Naive thymus-derived CD8-positive, alpha-beta T cell (primary cell): Measurements from ENCODE around the gene PMEL. TPM values are rescaled to one million over a fixed set of nuclear protein-coding genes. Genes with fewer than 3 reads are reported as not detected.
A peak's percentile ranks its signal among the peaks of the same experiment; 100 is the strongest.
"Not testable (repeated sequence)": the region's sequence is repeated elsewhere in the genome, so short reads cannot be mapped to it uniquely, and the experiment has no call there.

ENCODE experiments used
- ATAC-seq, 2 donors: fragments of 150-1000 bp; cut with Tn5 transposase in 1 of 2; sonication (Bioruptor Pico), chemical (Tn5 transposase) in 1 of 2; 1 replicate in 1 of 2; 2 replicates in 1 of 2; pipeline ENCODE4 v1.10.0; 2021; ENCODE audit warnings: mild to moderate bottlenecking in 2 of 2, moderate library complexity in 2 of 2
- POLR2A ChIA-PET: fragments of 350-600 bp; sonication (Branson Sonifier 250); formaldehyde crosslinking; loops from one replicate; lab custom pipeline; 2021; ENCODE audit warnings: antibody characterized with exemption; lab: Charles Lee
- DNase-seq, 10 donors: peaks; one replicate each; pipeline versions ENCODE4 v3.0.0 to v3.0.0-alpha.2; 2020 to 2022
- H3K27ac Mint-ChIP-seq, 10 donors: one replicate each; pipeline ENCODE4 v1.8.0; 2020 to 2022; ENCODE audit warnings: mild to moderate bottlenecking in 10 of 10, mixed read lengths in 10 of 10, moderate library complexity in 4 of 10, inconsistent platforms in 1 of 10
- H3K27me3 Mint-ChIP-seq, 5 donors: one replicate each; pipeline ENCODE4 v1.8.0; 2021 to 2022; ENCODE audit warnings: mixed read lengths in 5 of 5
- H3K36me3 Mint-ChIP-seq, 3 donors: one replicate each; pipeline ENCODE4 v1.8.0; 2020 to 2022; ENCODE audit warnings: mixed read lengths in 3 of 3, mild to moderate bottlenecking in 2 of 3, inconsistent platforms in 1 of 3
- H3K4me1 Mint-ChIP-seq, 4 donors: one replicate each; pipeline ENCODE4 v1.8.0; 2021 to 2022; ENCODE audit warnings: mixed read lengths in 4 of 4
- H3K4me3 Mint-ChIP-seq, 10 donors: one replicate each; pipeline ENCODE4 v1.8.0; 2020 to 2022; ENCODE audit warnings: mild to moderate bottlenecking in 10 of 10, mixed read lengths in 10 of 10, moderate library complexity in 6 of 10, inconsistent platforms in 1 of 10
- H3K9me3 Mint-ChIP-seq, 9 donors: one replicate each; pipeline ENCODE4 v1.8.0; 2020 to 2022; ENCODE audit warnings: mixed read lengths in 9 of 9, mild to moderate bottlenecking in 3 of 9, inconsistent platforms in 1 of 9, moderate library complexity in 1 of 9
- polyA plus RNA-seq, 3 donors: library from polyadenylated mRNA; unstranded; fragments of 300-500 nt; fragmentation: Illumina TruSeq; gene quantifications; one replicate each; pipeline ENCODE4 v1.2.3, GENCODE V29; 2021
- total RNA-seq, 8 experiments: library from RNA in 2 of 8; stranded (reverse) in 2 of 8; gene quantifications; one replicate each; pipeline ENCODE4 v1.2.3 and lab custom pipeline; 2021 to 2026

The PMEL gene
- total and polyA plus RNA-seq, 5 experiments from 2014 or later: 0.15 TPM; not detected in 4

DNA sequence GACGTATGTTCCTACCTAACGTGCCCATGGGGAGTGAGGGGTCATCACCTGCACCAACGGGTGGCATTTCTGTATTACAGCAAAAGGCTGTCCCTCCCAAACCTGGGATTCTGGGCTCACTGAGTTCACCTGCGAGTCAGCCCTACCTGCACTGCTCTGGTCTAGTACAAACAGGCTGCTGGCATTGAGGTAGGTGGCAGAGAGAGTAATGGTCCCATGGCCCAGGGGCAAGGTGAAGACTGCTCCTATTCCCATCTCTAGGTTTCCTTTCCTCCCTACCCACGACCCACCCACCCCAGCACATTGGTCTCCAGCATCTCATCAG is 31.7 kb upstream of the PMEL start:
- peak overlapping the region in 3 of 10 donors; percentile 9 to 44 (median 13) for H3K27ac Mint-ChIP-seq
- peak overlapping the region; percentile 36 to 79 (median 62) for H3K4me3 Mint-ChIP-seq
- peak in 1 of 2 donors; percentile 42 for ATAC-seq

DNA sequence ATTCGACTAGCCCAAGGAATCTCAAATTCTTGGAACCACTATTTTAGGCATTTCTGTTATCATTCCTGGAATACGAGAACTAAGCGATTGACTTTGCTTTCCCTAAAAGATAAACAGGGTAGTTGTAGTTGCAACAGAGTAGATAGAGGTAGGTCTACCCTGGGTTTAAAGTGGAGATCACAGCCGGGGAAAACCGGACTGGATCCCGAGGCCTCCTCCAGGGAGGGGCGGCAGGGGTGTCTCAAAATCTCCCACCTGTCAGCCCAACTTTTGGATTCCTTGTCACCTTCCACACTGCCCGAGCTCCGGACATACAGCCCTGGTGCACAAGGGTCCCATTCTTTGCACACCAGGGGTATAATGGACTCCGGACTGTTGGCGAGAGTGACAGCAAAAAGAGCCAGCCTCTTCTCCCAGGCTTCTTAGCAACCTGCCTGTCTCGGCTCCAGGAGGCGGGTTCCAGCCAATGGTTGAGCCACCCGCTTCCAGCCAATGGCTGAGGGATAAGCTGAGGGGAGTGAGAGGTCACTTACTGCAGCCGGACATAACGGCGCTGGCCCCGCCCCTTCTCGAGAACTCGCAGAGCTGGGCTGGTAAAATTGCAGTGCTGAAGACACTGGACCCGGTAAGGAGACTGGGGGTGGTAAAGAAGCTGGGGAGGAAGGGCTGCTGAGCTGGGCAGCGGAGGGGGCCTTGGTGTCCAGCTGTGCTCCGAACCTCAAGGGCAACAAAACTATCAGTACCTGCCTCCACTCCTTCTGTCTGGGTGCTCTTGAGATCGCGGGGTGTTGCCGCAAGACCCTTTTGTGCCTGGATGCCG is 31.1 kb upstream of the PMEL start, which contains the start of gene SUOX:
Gene SUOX (plus strand): TSS at position 562 of the 820 bp plus-strand sequence. CDS start 4,946 bp downstream, outside the sequence.
- H3K9me3 Mint-ChIP-seq: no peaks in the 10 kb centered on the region
- H3K4me3 Mint-ChIP-seq: peak within 1 kb of the TSS; percentile 43 to 79 (median 67)
- H3K27me3 Mint-ChIP-seq: peaks cover 0 to 14% (median 0%) of the 10 kb centered on the region in 5 donors
- DNase-seq: peak in 1 of 10 donors; percentile 25
- H3K4me1 Mint-ChIP-seq: peaks cover 13 to 26% (median 22%) of the 10 kb centered on the region in 4 donors
- peaks cover 0 to 25% (median 10%) of the 10 kb centered on the region in 3 donors for H3K36me3 Mint-ChIP-seq
- POLR2A ChIA-PET: interaction anchor here (0.8 to 2.4 kb wide), 11 partner anchors 22 to 121 kb away, joined by 3 to 12 read pairs (median 7); partner anchors contain the start of genes PA2G4, RAB5B, RPS26 and ZC3H10
- peak; percentile 30 to 40 for ATAC-seq
- H3K27ac Mint-ChIP-seq: peak within 1 kb of the TSS in 9 of 10 donors; percentile 24 to 78 (median 53)

More for the DNA sequence above, 31.7 kb upstream of the PMEL start:
- Mint-ChIP-seq H3K36me3 (peaks cover 0 to 19% (median 5%) of the 10 kb centered on the region in 3 donors), H3K4me1 (peaks cover 13 to 26% (median 22%) of the 10 kb centered on the region in 4 donors), H3K9me3 (no peaks in the 10 kb centered on the region), H3K27me3 (peaks cover 0 to 14% (median 0%) of the 10 kb centered on the region in 5 donors)
- no peak for DNase-seq
- POLR2A ChIA-PET: interaction anchor here (0.6 to 2.4 kb wide), 10 partner anchors 9 to 121 kb away, joined by 3 to 8 read pairs (median 4); partner anchors contain the start of genes PA2G4, RAB5B and ZC3H10

DNA sequence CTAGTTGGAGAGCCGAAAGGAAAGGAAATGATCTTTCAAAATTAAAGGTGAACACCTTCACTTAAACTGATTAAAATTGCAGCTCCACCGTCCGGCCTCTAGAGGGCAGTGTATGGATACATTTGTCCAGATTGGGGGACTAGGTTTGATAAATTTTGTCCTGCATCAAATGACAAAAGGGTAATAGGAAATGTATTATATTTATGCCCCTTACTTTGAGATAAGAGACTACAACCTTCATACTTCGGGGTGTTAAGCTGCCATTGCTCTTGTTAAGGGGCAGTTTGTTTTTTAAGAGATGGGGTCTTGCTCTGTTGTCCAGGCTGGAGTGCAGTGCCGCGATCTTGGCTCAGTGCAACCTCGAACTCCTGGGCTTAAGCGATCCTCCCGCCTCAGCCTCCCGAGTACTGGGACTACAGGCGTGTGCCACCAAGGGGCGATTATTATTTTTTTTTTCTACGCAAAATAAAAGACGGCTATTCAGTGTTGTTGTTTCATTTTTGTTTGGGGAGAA is 30.4 kb upstream of the PMEL start:
- POLR2A ChIA-PET: interaction anchor here (0.7 to 2.4 kb wide), 10 partner anchors 10 to 193 kb away, joined by 3 to 12 read pairs (median 4); partner anchors contain the start of genes PYM1, RAB5B, RPS26 and SMARCC2

DNA sequence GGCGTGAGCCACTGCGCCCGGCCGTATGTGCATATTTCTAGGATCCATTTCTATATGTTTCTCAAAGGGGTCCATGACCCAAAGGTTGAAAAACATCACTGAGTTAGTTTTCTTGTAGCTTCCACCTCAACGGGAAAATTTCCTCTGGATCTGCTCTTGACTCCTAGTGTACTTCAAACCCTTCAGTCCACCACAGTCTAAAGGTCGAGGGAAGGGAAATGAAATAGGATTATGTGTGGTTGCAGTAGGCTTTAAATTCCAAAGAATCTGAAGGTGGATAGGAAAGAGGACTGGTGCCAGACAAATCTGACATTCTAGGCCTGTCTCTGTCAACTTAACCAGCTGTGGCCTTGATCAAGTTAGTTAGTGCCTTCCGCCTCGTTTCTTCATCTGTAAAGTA is 29.5 kb upstream of the PMEL start:
- POLR2A ChIA-PET: interaction anchor here (1.0 to 2.4 kb wide), 7 partner anchors 11 to 194 kb away, joined by 3 to 12 read pairs (median 4); partner anchors contain the start of genes PYM1, RAB5B, SMARCC2 and ZC3H10
- H3K27me3 Mint-ChIP-seq: peaks cover 0 to 14% (median 0%) of the 10 kb centered on the region in 5 donors
- no peak overlapping the region for H3K27ac Mint-ChIP-seq
- H3K9me3 Mint-ChIP-seq: no peaks in the 10 kb centered on the region
- no peak overlapping the region for H3K4me3 Mint-ChIP-seq
- peaks cover 13 to 26% (median 22%) of the 10 kb centered on the region in 4 donors for H3K4me1 Mint-ChIP-seq
- DNase-seq (no peak), ATAC-seq (no peak)
- H3K36me3 Mint-ChIP-seq: peaks cover 0 to 40% (median 17%) of the 10 kb centered on the region in 3 donors

More for the DNA sequence above, 30.4 kb upstream of the PMEL start:
- H3K27ac Mint-ChIP-seq: peak overlapping the region in 8 of 10 donors; percentile 24 to 78 (median 54)
- peaks cover 0 to 14% (median 0%) of the 10 kb centered on the region in 5 donors for H3K27me3 Mint-ChIP-seq
- no peaks in the 10 kb centered on the region for H3K9me3 Mint-ChIP-seq
- peaks cover 0 to 32% (median 13%) of the 10 kb centered on the region in 3 donors for H3K36me3 Mint-ChIP-seq
- DNase-seq: peak; percentile 32 to 83 (median 62)
- ATAC-seq: peak; percentile 72 to 81
- peak overlapping the region in 9 of 10 donors; percentile 28 to 79 (median 60) for H3K4me3 Mint-ChIP-seq
- H3K4me1 Mint-ChIP-seq: peaks cover 13 to 26% (median 22%) of the 10 kb centered on the region in 4 donors

DNA sequence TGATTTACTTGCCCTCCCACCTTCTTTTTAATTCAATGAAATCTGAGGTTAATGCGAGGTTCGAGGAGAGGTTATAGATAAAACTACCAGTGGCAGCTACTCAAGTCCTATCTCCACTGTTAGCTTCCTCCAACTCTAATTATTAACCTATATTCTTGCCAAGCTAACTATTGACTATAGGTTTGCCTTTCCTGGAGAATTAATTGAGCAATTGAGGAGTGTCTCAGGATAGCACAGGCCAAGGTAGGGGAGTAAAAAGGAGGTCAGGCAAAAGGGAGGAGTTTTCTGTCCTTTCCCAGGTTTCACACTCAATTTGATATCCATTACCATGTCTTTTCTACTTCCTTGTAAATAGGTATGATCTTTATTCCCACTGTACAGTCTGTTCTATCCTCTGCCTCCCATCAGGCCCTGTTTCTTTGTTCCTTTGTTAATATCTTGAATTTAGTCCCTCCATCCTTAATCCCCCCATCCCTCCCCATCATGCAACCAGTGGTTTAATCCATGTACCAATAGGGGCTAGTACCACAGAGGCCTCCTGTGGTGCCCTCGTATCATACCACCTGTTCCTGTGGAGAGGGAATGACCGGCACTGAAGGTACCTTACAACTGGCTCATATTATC is 27.5 kb upstream of the PMEL start:
- peak overlapping the region in 2 of 10 donors; percentile 38 to 69 for H3K27ac Mint-ChIP-seq
- H3K4me1 Mint-ChIP-seq: peaks cover 10 to 20% (median 18%) of the 10 kb centered on the region in 4 donors
- no peak for ATAC-seq
- H3K36me3 Mint-ChIP-seq: peaks cover 0 to 59% (median 19%) of the 10 kb centered on the region in 3 donors
- no peak for DNase-seq
- H3K4me3 Mint-ChIP-seq: no peak overlapping the region
- POLR2A ChIA-PET: interaction anchor here (0.5 to 1.2 kb wide), 2 partner anchors 9 to 197 kb away, joined by 3 to 4 read pairs; no protein-coding TSS in a partner anchor
- peaks cover 0 to 8% (median 0%) of the 10 kb centered on the region in 5 donors for H3K27me3 Mint-ChIP-seq
- H3K9me3 Mint-ChIP-seq: no peaks in the 10 kb centered on the region

DNA sequence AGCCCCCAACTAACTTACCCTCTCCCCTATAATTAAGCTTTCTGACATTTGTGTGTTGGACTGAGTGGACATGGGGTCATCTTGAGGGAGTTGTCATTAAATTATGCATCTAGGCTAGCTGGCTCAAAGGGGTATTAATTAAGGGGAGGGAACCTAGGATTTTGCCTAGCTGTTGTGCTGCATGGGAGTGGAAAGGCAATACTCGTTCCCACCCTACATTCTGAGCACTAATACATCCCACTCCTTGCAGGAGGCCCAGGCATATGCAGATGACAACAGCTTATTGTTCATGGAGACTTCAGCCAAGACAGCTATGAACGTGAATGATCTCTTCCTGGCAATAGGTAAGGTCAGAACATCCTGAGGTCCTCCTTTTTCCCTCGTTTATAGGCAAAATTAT is 25.3 kb upstream of the PMEL start:
- Mint-ChIP-seq H3K27ac (no peak overlapping the region), H3K4me3 (no peak overlapping the region), H3K27me3 (no peaks in the 10 kb centered on the region), H3K36me3 (peaks cover 0 to 77% (median 19%) of the 10 kb centered on the region in 3 donors), H3K4me1 (peaks cover 2 to 3% (median 2%) of the 10 kb centered on the region in 4 donors), H3K9me3 (no peaks in the 10 kb centered on the region)
- ATAC-seq (no peak), DNase-seq (no peak)
- POLR2A ChIA-PET: interaction anchor here (0.5 to 1.5 kb wide), 3 partner anchors 14 to 28 kb away, joined by 3 to 6 read pairs (median 3); no protein-coding TSS in a partner anchor

DNA sequence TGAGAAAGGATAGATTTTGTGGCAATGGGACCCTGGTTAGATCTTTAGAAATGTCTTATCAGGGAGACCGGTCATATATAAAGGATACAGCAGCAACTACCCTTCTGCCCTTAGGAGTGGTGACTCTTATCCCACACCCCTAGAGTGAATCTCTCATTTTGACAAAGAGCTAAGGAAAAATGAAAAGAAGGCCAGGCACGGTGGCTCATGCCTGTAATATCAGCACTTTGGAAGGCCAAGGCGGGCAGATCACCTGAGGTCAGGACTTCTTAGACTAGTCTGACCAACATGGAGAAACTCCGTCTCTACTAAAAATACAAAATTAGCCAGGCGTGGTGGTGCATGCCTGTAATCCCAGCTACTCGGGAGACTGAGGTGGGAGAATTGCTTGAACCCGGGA is 20.1 kb upstream of the PMEL start:
- H3K4me1 Mint-ChIP-seq: peaks cover 5 to 19% (median 10%) of the 10 kb centered on the region in 4 donors
- H3K27ac Mint-ChIP-seq: peak overlapping the region in 1 of 10 donors; percentile 75
- POLR2A ChIA-PET: interaction anchor here (5.2 kb wide), 1 partner anchor 12 kb away, joined by 29 read pairs; the partner anchor contains the start of gene RAB5B
- H3K4me3 Mint-ChIP-seq, H3K27me3 Mint-ChIP-seq, ATAC-seq, DNase-seq, H3K9me3 Mint-ChIP-seq: not testable (repeated sequence)
- H3K36me3 Mint-ChIP-seq: peaks cover 0 to 77% (median 8%) of the 10 kb centered on the region in 3 donors

DNA sequence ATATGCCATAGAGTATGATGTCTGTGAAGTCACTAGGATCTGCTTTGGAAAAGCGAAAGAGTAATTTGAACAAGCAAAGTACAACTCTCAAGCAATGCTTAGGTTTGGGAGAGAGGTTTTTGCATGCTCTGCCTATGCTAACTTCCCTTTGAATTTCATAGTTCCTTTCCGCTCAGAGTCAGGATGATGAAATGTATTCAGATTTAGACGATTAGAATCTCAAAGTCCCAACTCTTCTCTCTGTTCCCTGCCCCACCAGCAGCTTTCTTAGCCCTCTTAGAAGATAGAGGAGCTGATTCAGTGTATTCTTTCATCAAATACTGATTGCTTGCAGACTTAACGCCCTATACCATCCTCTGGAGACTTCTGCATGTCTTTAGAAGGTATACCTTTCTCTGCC is 19.5 kb upstream of the PMEL start:
- DNase-seq (no peak), ATAC-seq (no peak)
- Mint-ChIP-seq H3K36me3 (peaks cover 0 to 77% (median 8%) of the 10 kb centered on the region in 3 donors), H3K4me3 (peak overlapping the region in 1 of 10 donors; percentile 6), H3K9me3 (no peaks in the 10 kb centered on the region), H3K27ac (no peak overlapping the region), H3K4me1 (peaks cover 5 to 23% (median 14%) of the 10 kb centered on the region in 4 donors), H3K27me3 (no peaks in the 10 kb centered on the region)
- POLR2A ChIA-PET: interaction anchor here (0.5 to 5.2 kb wide), 2 partner anchors 11 to 197 kb away, joined by 3 to 29 read pairs; partner anchors contain the start of gene RAB5B

DNA sequence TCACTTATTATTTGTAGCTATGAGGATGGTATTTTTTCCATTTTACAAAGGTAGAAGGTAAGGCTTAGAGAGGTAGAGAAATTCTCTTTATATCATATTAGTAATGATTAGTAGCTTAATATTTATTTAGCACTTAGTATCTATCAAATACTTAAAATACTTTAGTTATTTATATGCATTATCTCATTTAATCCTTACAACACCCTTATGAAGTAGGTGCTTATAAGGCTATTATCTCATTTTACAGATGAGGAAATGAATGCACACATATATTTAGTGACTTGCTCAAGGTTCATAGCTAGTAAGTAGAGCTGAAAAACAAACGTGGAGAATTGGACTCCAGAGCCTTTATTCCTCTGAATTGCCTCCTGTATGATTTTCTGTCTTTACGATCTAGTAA is 19.0 kb upstream of the PMEL start:
- no peaks in the 10 kb centered on the region for H3K9me3 Mint-ChIP-seq
- no peak overlapping the region for H3K27ac Mint-ChIP-seq
- no peaks in the 10 kb centered on the region for H3K27me3 Mint-ChIP-seq
- H3K4me1 Mint-ChIP-seq: peaks cover 8 to 26% (median 18%) of the 10 kb centered on the region in 4 donors
- DNase-seq (no peak), ATAC-seq (no peak)
- H3K4me3 Mint-ChIP-seq: no peak overlapping the region
- POLR2A ChIA-PET: interaction anchor here (0.5 to 5.2 kb wide), 3 partner anchors 9 to 198 kb away, joined by 3 to 29 read pairs (median 3); partner anchors contain the start of gene RAB5B
- peaks cover 0 to 76% (median 10%) of the 10 kb centered on the region in 3 donors for H3K36me3 Mint-ChIP-seq

DNA sequence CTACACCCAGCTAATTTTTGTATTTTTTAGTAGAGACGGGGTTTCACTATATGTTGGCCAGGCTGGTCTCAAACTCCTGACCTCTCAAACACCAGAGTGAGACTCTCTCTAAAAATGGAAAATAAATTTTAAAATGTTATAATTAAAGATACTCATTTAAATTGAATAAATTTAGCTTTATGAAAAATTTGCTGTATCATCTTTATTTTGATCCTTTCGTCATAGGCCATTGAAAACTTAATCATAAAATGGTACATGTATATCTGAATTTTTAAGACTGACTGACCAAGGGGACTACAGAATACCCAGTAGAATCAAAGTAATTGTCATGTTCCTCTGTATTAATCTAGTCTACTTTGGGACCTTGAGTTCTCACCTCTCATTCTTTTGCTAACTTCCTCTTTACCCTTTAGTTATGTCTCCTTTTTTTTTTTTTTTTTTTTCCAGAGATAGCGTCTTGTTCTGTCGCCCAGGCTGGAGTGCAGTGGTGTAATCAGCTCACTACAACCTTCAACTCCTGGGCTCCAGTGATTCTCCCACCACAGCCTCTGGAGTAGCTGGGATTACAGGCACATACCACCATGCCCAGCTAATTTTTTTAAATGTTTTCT is 17.5 kb upstream of the PMEL start:
- Mint-ChIP-seq H3K4me3 (no peak overlapping the region), H3K27me3 (no peaks in the 10 kb centered on the region), H3K36me3 (peaks cover 0 to 73% (median 8%) of the 10 kb centered on the region in 3 donors), H3K4me1 (peaks cover 8 to 36% (median 27%) of the 10 kb centered on the region in 4 donors), H3K27ac (peak overlapping the region in 2 of 10 donors; percentile 27 to 29), H3K9me3 (no peaks in the 10 kb centered on the region)
- ATAC-seq (no peak), DNase-seq (no peak)
- POLR2A ChIA-PET: interaction anchor here (0.6 to 5.2 kb wide), 3 partner anchors 9 to 31 kb away, joined by 3 to 29 read pairs (median 4); partner anchors contain the start of gene RAB5B

DNA sequence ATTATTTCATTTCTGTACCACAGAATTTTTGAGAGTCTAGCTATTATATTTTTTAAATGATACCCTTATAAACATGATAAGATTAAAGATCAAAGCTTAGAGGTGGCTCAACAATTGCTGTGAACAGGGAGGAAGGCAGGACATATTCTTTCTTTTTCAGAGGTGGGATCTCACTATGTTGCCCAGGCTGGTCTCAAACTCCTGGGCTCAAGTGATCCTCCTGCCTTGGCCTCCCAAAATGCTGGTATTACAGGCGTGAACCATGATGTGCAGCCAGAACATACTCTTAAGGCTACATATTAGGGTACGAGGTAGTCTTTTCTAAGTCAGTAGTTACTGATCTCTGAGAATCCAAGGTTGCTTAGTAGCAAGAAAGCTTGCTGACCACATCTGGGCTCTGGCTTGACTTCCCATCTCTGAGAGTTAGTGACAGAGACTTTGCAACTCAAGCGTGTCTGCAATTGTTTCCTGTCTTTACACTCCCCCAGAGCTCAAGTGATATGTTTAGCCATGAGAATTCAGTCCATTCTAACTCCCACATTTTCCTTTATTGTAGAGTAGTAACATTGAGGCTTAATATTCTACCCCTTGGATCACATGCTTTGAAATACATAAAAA is 16.6 kb upstream of the PMEL start:
- Mint-ChIP-seq H3K4me1 (peaks cover 12 to 41% (median 35%) of the 10 kb centered on the region in 4 donors), H3K36me3 (peaks cover 0 to 74% (median 8%) of the 10 kb centered on the region in 3 donors), H3K27ac (peak overlapping the region in 5 of 10 donors; percentile 8 to 48 (median 29)), H3K9me3 (no peaks in the 10 kb centered on the region), H3K27me3 (no peaks in the 10 kb centered on the region), H3K4me3 (no peak overlapping the region)
- POLR2A ChIA-PET: interaction anchor here (0.6 to 5.2 kb wide), 4 partner anchors 9 to 157 kb away, joined by 3 to 29 read pairs (median 4); partner anchors contain the start of genes PYM1 and RAB5B
- DNase-seq: no peak
- ATAC-seq: no peak
